ENCODE measurements around the gene DYNC1LI1. TPM values are rescaled to one million over a fixed set of nuclear protein-coding genes. Genes with fewer than 3 reads are reported as not detected.
"Not testable (repeated sequence)": the region's sequence is repeated elsewhere in the genome, so short reads cannot be mapped to it uniquely, and the experiment has no call there.

DYNC1LI1 gene
- total RNA-seq, 6 experiments from 2014 or later: 43.6 to 51.8 (median 46.3) TPM

GRCh38 chr3:32540899-32541298 is 29.8 kb downstream of the DYNC1LI1 start:
- Mint-ChIP-seq H3K27me3 (ENCODE audit: insufficient read depth) (no peaks in the 10 kb centered on the region), H3K4me1 (ENCODE audit: low read depth) (peaks cover 15% of the 10 kb centered on the region), H3K36me3 (ENCODE audit: low read depth) (no peaks in the 10 kb centered on the region), H3K4me3 (no peak overlapping the region), H3K27ac (no peak overlapping the region), H3K9me3 (no peaks in the 10 kb centered on the region)
- TF ChIP-seq CTCF (IDR thresholded peaks at IDR 0.05): no peak
- no peak for DNase-seq

GRCh38 chr3:32532434-32532833 is 38.2 kb downstream of the DYNC1LI1 start:
- H3K36me3 Mint-ChIP-seq (ENCODE audit: low read depth): peaks cover 14% of the 10 kb centered on the region; the same call in 1 of the 2 replicates
- no peak overlapping the region for H3K4me3 Mint-ChIP-seq
- no peak for DNase-seq
- no peak overlapping the region for H3K27ac Mint-ChIP-seq
- H3K9me3 Mint-ChIP-seq: no peaks in the 10 kb centered on the region
- no peaks in the 10 kb centered on the region for H3K27me3 Mint-ChIP-seq (ENCODE audit: insufficient read depth)
- no peak for TF ChIP-seq CTCF (IDR thresholded peaks at IDR 0.05)
- peaks cover 17% of the 10 kb centered on the region for H3K4me1 Mint-ChIP-seq (ENCODE audit: low read depth)

- Mint-ChIP-seq H3K27me3 (ENCODE audit: insufficient read depth) (no peaks in the 10 kb centered on the region), H3K4me3 (no peak overlapping the region; the same call in 1 of the 2 replicates), H3K4me1 (ENCODE audit: low read depth) (peaks cover 17% of the 10 kb centered on the region), H3K9me3 (no peaks in the 10 kb centered on the region), H3K27ac (peak overlapping the region; percentile 32), H3K36me3 (ENCODE audit: low read depth) (peaks cover 14% of the 10 kb centered on the region; the same call in 1 of the 2 replicates)
- no peak for DNase-seq
- no peak for TF ChIP-seq CTCF (IDR thresholded peaks at IDR 0.05)
These were observed 39.5 kb downstream of the DYNC1LI1 start for GRCh38 chr3:32531010-32531647.

- Mint-ChIP-seq H3K4me3 (no peak overlapping the region), H3K9me3 (no peaks in the 10 kb centered on the region), H3K4me1 (ENCODE audit: low read depth) (peaks cover under 1% of the 10 kb centered on the region), H3K36me3 (ENCODE audit: low read depth) (peaks cover 5% of the 10 kb centered on the region), H3K27me3 (ENCODE audit: insufficient read depth) (no peaks in the 10 kb centered on the region; the same call in 1 of the 2 replicates), H3K27ac (no peak overlapping the region)
- DNase-seq: no peak
- no peak for TF ChIP-seq CTCF (IDR thresholded peaks at IDR 0.05)
These were observed 44.9 kb downstream of the DYNC1LI1 start for GRCh38 chr3:32525720-32526119.

- TF ChIP-seq CTCF (IDR thresholded peaks at IDR 0.05): no peak
- Mint-ChIP-seq H3K36me3 (ENCODE audit: low read depth) (peaks cover 10% of the 10 kb centered on the region), H3K9me3 (no peaks in the 10 kb centered on the region), H3K4me1 (ENCODE audit: low read depth) (no peaks in the 10 kb centered on the region), H3K27me3 (ENCODE audit: insufficient read depth) (no peaks in the 10 kb centered on the region; the same call in 1 of the 2 replicates), H3K27ac (no peak overlapping the region), H3K4me3 (no peak overlapping the region)
- DNase-seq: no peak
These were observed 48.0 kb downstream of the DYNC1LI1 start for GRCh38 chr3:32522682-32523081.

GRCh38 chr3:32518921-32519320 is 51.7 kb downstream of the DYNC1LI1 start:
- H3K27me3 Mint-ChIP-seq (ENCODE audit: insufficient read depth); H3K4me3 Mint-ChIP-seq; H3K9me3 Mint-ChIP-seq; H3K27ac Mint-ChIP-seq; H3K36me3 Mint-ChIP-seq (ENCODE audit: low read depth); DNase-seq; H3K4me1 Mint-ChIP-seq (ENCODE audit: low read depth): not testable (repeated sequence)

- H3K27ac Mint-ChIP-seq; DNase-seq; H3K27me3 Mint-ChIP-seq (ENCODE audit: insufficient read depth): not testable (repeated sequence)
These were observed 53.9 kb downstream of the DYNC1LI1 start for GRCh38 chr3:32516751-32517150.

More at GRCh38 chr3:32516751-32517150, 53.9 kb downstream of the DYNC1LI1 start:
- H3K9me3 Mint-ChIP-seq; H3K4me1 Mint-ChIP-seq (ENCODE audit: low read depth); H3K36me3 Mint-ChIP-seq (ENCODE audit: low read depth); H3K4me3 Mint-ChIP-seq: not testable (repeated sequence)

Data from HFFc6 (cell line).